ENCODE measurements around the gene UBE2V1.
A peak's percentile ranks its signal among the peaks of the same experiment; 100 is the strongest.

The UBE2V1 gene

DNA sequence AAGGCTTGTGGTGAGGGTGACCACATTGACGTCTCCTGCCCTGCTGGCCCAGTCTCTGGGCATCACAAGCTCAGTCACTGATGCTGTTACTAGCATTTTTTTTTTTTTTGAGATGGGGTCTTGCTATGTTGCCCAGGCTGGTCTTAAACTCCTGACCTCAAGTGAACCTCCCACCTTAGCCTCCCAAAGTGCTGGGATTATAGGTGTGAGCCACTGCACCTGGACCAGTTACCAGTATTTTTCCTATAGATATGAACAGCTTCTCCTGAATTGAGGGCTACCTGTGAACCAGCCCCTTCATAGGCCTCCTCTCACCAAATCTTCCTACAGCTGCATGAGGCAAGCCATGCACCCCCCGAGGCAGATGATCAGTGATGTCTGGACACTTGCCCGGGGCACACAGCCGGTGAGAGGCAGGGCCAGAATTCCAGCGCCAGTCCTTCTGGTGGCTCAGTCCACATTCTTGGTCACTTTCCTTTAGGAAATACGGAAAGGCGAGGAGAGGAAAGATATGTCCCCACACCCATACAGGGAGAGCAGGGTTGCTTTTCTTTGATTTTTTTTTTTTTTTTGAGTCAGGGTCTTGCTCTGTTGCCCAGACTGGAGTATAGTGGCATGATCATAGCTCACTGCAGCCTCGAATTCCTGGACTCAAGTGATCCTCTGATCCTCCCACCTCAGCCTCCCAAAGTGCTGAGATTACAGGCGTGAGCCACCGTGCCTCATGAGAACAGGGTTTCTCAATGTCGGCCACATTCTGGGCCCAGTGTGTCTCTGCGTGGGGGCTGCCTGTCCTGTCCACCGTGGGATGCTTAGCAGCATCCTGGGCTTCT is 50.7 kb downstream of the UBE2V1 start:
- no peak for DNase-seq (ENCODE audit: low read depth)

GRCh38 chr20:50061151-50062005 is 51.6 kb downstream of the UBE2V1 start:
- no peak for DNase-seq (ENCODE audit: low read depth)

DNA sequence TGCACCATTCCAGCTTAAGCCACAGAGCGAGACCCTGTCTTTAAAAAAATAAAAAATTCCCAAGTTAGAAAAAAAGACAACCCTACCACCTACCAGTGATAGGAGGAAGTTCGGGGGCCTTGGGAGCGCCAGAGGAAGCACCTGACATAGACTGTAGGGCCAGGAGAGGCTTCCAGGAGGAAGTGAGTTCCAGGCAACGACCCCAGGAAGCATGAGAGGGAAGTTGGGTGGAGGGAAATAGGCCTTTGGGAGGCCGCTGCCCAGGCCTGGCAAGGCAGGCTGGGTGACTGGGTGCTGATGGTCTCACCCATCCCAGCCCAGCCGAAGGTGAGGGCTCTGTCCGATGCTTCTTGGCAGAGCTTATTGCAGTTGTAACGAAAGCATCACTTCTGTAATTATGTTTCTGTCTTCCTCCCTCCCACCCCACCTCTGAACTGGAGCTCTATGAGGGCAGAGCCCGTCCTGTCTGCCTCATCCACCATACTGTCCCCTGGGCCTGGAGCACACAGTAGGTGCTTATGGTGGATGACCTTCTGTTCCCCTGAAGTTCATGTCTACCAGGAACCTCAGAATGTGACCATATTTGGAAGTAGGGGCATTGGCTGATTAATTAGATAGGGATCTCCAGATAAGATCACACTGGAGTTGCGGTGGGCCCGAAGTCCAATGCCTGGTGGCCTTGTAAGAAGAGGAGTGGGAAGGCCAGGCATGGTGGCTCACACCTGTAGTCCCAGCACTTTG is 54.1 kb downstream of the UBE2V1 start:
- no peak for DNase-seq (ENCODE audit: low read depth)

GRCh38 chr20:50057714-50058053 is 55.3 kb downstream of the UBE2V1 start:
- no peak for DNase-seq (ENCODE audit: low read depth)

GRCh38 chr20:50056951-50057713 is 55.8 kb downstream of the UBE2V1 start:
- DNase-seq (ENCODE audit: low read depth) = no peak

DNA sequence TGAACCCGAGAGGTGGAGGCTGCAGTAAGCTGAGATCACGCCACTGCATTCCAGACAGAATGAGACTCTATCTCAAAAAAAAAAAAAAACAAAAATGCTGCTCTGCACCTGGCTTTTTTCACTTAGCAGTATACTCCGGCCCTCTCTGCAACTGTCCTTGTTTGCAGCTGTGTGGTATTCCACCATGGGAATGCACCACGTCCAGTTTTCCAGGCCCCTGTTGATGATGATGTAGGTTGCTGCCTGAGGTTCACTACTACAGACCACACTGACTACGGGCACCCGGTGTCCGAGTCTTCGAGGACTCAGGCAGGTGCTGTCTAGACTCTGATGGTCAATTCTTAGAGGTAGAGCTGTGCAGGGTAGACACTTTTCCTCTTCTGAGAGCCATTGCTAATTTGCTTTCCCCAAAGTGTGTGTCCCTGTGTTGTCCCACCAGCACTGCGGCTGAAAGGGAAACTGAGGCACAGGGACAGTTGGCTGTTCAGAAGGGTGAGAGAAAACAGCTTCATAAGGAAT is 56.5 kb downstream of the UBE2V1 start:
- DNase-seq (ENCODE audit: low read depth) = no peak

DNA sequence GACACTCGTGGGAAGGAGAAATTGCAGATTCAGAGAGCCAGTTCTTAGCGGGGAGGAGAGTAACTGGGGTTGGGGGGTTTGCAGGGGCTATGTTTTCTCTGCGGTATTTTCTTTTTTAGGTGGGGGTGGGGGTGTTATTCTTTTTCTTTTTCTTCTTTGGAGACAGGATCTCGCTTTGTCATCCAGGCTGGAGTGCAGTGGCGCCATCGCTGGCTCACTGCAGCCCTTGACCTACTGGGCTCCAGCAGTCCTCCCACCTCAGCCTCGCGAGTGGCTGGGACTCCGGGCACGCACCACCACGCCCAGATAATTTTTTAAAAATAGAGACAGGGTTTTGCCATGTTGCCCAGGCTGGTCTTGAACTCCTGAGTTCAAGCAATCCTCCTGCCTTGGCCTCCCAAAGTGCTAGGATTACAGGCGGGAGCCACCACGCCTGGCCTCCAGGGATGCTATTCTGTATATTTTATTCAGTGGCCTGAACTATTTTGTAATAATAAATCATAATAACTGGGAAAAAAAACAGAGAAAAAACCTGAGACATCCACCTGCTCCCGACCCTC is 57.3 kb downstream of the UBE2V1 start:
- no peak for DNase-seq (ENCODE audit: low read depth)

DNA sequence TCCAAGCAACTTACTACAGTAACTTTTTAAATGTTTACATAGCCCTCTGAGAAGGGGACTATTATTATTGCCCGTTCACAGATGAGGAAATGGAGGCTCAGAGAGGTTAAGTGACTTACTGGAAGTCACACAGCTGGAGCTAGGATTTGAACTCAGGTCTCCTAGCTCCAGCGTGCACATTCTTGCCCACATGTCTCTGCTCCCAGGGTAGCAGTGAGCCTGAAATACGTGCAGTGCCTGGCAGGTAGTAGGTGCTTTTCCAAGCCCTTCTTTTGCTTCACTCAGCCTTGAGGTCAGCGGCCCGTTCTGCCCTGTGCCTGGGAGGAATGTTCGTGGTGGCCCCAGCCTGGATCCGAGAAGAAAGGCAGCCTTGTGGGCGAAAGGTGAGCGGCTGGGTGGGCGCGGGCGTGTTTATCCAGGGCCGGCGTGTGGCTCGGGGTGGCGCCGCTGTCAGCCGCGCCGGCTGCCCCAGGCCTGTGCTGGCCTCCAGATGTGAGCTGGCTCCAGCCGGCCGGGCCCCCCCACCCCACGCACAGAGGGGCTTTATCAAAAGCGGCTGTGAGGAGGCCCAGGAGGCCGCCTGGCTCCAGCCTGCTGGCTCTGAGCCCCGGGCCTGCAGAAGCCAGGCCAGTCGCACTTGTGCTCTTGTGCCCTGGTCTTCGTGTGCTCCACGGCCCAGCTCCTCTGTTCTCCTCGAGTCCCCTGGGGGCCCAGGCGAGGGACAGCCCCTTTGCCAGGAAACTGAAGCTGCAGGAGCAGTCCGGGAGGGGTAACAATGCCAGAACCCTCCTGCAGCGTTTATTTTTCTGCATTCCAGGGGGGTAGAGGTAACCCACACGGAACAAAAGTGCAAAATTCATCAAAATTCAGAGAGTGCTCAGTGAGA is 58.1 kb downstream of the UBE2V1 start:
- peak; percentile 44 for DNase-seq (ENCODE audit: low read depth)

- no peak for DNase-seq (ENCODE audit: low read depth)
These were observed 58.8 kb downstream of the UBE2V1 start for GRCh38 chr20:50054231-50054547.

GRCh38 chr20:50053362-50054230 is 59.4 kb downstream of the UBE2V1 start:
- DNase-seq (ENCODE audit: low read depth) = no peak

DNA sequence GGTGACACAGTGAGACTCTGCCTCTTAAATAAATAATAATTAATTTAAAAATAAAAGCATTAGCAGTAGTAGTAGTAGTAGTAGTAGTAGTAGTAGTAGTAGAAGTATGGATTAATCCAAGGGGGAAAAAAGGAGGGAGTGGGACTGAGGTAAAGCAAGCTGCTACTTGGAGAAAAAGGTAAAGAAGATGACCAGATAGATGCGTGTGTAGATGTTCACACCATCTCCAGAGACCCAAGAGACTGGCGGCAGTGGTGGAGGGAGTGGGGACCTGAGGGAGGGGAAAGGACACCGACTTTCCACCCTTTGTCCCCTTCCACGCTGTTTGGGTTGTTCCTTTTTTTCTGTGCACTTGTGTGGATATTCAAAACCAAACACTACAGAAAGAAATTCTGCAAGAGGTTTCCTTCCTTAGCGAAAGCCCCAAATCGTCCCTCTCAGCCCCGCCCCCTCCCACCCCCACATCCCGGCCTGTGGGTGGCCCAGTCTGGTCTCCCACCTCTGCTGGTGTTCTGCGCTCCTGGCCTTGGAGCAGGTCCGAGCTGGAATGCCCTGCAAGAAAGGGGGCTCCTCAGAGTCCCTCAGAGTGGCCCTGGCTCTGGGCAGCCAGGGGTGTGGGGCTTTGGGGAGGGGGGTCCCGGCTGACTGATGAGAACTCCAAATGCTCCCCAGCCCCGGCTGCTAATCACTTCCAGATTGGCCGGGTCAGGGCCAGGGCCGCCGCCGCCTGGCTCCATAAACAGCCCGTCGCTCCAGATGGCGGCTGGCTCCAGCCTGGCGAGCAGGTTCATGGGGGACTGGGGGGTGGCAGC is 60.2 kb downstream of the UBE2V1 start:
- no peak for DNase-seq (ENCODE audit: low read depth)

DNA sequence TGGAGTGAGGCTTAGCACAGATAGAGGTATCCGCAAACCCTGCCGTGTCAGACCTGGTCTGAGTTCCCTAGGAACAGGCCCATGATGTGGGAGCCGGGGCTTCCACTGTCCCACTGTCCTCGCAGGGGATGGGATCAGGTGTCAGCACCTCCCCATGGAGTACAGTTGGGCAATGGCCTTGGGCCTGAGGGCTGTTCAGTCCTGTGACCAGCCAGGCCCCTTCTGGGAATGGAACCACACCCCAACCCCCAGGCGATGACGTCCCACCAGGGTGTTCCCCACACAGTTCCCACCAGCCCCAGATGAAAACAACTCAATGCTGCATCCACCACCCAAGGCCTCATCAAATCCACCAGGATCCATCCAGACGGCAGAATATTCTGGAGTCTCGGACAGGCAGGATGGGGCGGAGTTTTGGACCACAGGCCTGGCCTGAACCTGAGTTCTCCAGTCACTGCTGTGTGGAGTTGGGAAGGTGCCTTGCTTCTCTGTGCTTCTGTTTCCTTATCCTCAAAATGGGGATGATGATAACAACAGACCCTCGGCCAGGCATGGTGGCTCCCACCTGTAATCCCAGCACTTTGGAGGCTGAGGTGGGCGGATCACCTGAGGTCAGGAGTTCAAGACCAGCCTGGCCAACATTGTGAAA is 62.2 kb downstream of the UBE2V1 start:
- DNase-seq (ENCODE audit: low read depth) = no peak

DNA sequence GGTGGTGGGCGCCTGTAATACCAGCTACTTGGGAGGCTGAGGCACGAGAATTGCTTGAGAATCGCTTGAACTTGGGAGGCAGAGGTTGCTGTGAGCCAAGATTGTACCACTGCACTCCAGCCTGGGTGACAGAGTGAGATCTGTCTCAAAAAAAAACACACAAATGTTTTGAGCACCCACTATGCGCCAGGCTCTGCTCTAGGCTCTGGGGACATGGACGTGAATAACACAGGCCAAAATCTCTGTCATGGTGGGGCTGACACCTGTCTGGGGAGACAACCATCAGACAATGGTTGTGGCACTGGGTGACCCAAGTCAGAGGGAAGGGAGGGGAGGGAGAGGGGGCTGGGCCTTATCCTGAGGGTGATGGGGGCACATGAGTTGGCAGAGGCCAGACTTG is 62.7 kb downstream of the UBE2V1 start:
- no peak for DNase-seq (ENCODE audit: low read depth)

DNA sequence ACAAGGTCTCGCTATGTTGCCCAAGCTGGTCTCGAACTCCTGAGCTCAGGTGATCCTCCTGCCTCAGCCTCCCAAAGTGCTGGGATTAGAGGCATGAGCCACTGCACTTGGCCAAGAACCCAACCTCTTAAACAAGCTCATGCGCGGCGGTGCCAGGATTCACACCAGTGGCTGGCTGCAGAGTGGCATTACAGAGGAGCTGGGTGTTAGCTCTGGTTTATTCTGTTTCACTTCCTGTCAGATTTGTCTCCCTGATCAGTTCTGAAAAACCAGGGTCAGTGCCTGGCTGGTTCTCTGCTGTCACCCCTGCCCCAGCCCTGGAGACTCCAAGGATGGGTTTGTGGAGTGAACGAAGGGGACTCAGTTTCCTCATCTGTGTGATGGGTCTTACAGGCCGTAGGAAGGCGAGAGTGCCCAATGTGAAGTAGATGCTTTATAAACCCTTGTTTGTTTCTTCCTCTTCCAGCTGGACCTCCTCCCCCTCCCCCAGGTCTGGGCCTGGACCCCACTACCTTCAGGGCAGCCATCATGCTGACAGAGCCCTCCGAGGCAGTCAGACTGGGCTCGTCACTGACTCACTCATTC is 63.4 kb downstream of the UBE2V1 start:
- no peak for DNase-seq (ENCODE audit: low read depth)

DNA sequence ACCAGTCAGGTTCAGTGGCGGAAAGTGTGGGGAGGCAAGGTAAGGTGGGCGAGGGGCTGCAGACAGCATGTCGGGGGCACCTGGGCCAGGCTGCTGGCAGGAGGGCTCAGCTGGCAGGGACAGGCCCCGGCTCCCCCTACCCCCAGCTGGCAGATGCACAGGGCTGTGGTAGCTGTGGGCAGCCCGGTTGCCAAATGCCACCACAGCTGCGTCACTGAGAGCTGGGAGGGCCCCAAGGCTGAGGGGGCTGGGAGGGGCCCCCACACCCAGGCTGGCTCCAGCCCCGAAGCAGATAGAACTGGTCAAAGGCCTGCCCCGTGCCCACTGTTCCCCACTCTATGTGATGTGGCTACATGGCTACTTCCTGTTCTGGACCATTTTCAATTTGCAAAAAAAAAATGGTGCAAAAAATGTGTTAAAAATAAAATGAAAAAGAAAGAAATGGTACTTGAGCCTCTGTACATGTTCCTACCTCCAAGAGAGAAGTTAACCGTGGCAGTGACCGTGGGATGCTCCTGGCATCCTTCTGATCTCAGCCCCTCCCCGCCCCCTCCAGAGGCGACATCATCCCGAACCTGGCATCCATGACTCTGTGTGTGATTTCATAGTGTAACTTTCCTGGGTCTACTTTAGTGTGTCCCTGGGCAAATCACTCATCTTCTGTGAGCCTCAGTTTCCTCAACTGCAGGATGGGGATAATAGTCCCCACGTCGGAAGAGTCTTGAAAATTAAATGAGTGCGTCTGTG is 64.4 kb downstream of the UBE2V1 start:
- DNase-seq (ENCODE audit: low read depth) = no peak

GRCh38 chr20:50044353-50044960 is 68.5 kb downstream of the UBE2V1 start:
- DNase-seq (ENCODE audit: low read depth) = no peak
